Keratinocyte (primary cell): ENCODE measurements around the gene FRAS1.

Source experiments
- CTCF ChIP-seq, 3 experiments: IDR thresholded peaks in 1 of 3; conservative IDR thresholded peaks in 1 of 3; optimal IDR thresholded peaks in 1 of 3; 2 replicates in 2 of 3; 3 replicates in 1 of 3; pipeline versions ENCODE3 to v1.5.1; 2011; ENCODE audit warnings: low read length in 3 of 3, mild to moderate bottlenecking in 3 of 3, moderate library complexity in 2 of 3, control low read depth in 1 of 3, inconsistent platforms in 1 of 3; ENCODE audit not compliant: insufficient read depth in 2 of 3; ENCODE audit errors: extremely low read depth in 1 of 3
- EZH2 ChIP-seq: IDR thresholded peaks from one replicate; pipeline ENCODE4 v1.6.1; 2012; ENCODE audit warnings: inconsistent platforms, mild to moderate bottlenecking, low read length, moderate library complexity

- TF ChIP-seq CTCF (optimal IDR thresholded peaks at IDR 0.05 in 1 of 3, IDR thresholded peaks at IDR 0.05 in 1 of 3, conservative IDR thresholded peaks at IDR 0.05 in 1 of 3; ENCODE audit: extremely low read depth in 1 of 3, insufficient read depth in 2 of 3, low read length in 3 of 3) (no peak), EZH2 (no peak)
These were observed 22.8 kb downstream of the FRAS1 start for GRCh38 chr4:78079726-78080430.
